HG03457 (cell line): Measurements from ENCODE around the gene RMND5A.
"Not testable (repeated sequence)": the region's sequence is repeated elsewhere in the genome, so short reads cannot be mapped to it uniquely, and the experiment has no call there.

Experiments used
- ATAC-seq: cut with Tn5 transposase; IDR thresholded peaks from one replicate; pipeline ENCODE4 v1.9.1; 2021; ENCODE audit warnings: moderate number of reproducible peaks; ENCODE audit not compliant: unreplicated experiment

The RMND5A gene

GRCh38 chr2:86714579-86715173, 5.4 kb upstream of the RMND5A start:
- ATAC-seq, result not testable (repeated sequence)

GRCh38 chr2:86719263-86719636, 841 bp upstream of the RMND5A start:
- not testable (repeated sequence) for ATAC-seq

- ATAC-seq, result peak; percentile 24
These were observed 639 bp downstream of the RMND5A start for GRCh38 chr2:86720540-86721320.

- not testable (repeated sequence) for ATAC-seq
These were observed 5.6 kb downstream of the RMND5A start for GRCh38 chr2:86725706-86726105.

GRCh38 chr2:86732040-86732525, 12.0 kb downstream of the RMND5A start:
- not testable (repeated sequence) for ATAC-seq

GRCh38 chr2:86732837-86733236, 12.7 kb downstream of the RMND5A start:
- not testable (repeated sequence) for ATAC-seq

GRCh38 chr2:86733528-86733927, 13.4 kb downstream of the RMND5A start:
- not testable (repeated sequence) for ATAC-seq

- ATAC-seq, result not testable (repeated sequence)
These were observed 14.8 kb downstream of the RMND5A start for GRCh38 chr2:86734896-86735295.

- ATAC-seq, result not testable (repeated sequence)
These were observed 19.4 kb downstream of the RMND5A start for GRCh38 chr2:86739485-86739884.

GRCh38 chr2:86739889-86740288, 19.8 kb downstream of the RMND5A start:
- ATAC-seq, result not testable (repeated sequence)

GRCh38 chr2:86741889-86742498, 21.9 kb downstream of the RMND5A start:
- ATAC-seq, result not testable (repeated sequence)

GRCh38 chr2:86744152-86744551, 24.1 kb downstream of the RMND5A start:
- no peak for ATAC-seq

- ATAC-seq, result no peak
These were observed 26.8 kb downstream of the RMND5A start for GRCh38 chr2:86746939-86747338.

- no peak for ATAC-seq
These were observed 27.9 kb downstream of the RMND5A start for GRCh38 chr2:86747711-86748639.

- no peak for ATAC-seq
These were observed 30.2 kb downstream of the RMND5A start for GRCh38 chr2:86750240-86750839.

GRCh38 chr2:86751778-86752177, 31.7 kb downstream of the RMND5A start:
- ATAC-seq, result no peak

GRCh38 chr2:86752934-86753333, 32.8 kb downstream of the RMND5A start:
- ATAC-seq, result no peak

- ATAC-seq, result no peak
These were observed 33.5 kb downstream of the RMND5A start for GRCh38 chr2:86753606-86754005.

- no peak for ATAC-seq
These were observed 38.3 kb downstream of the RMND5A start for GRCh38 chr2:86758405-86758804.

GRCh38 chr2:86760371-86760770, 40.3 kb downstream of the RMND5A start:
- ATAC-seq, result no peak
